IMR-90 (cell line): ENCODE results near the gene ST14.

Experiments
- CEBPB ChIP-seq: IDR thresholded peaks from 2 replicates; pipeline ENCODE4 v1.6.1; 2012; ENCODE audit warnings: low read depth, low read length, improper control_type of control experiment
- CTCF ChIP-seq: conservative IDR thresholded peaks from 2 replicates; pipeline ENCODE4 v1.5.1; 2012; ENCODE audit warnings: mild to moderate bottlenecking, low read depth, low read length, improper control_type of control experiment
- RCOR1 ChIP-seq: IDR thresholded peaks from 2 replicates; pipeline ENCODE4 v1.6.1; 2012; ENCODE audit warnings: mild to moderate bottlenecking, low read length, improper control_type of control experiment; ENCODE audit not compliant: insufficient replicate concordance

DNA sequence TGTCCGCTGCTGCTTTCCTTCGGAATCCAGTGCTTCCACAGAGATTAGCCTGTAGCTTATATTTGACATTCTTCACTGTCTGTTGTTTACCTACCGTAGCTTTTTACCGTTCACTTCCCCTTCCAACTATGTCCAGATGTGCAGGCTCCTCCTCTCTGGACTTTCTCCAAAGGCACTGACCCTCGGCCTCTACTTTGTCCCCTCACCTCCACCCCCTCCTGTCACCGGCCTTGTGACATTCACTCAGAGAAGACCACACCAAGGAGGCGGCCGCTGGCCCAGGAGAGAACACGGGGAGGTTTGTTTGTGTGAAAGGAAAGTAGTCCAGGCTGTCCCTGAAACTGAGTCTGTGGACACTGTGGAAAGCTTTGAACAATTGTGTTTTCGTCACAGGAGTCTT lies 15.4 kb upstream of the ST14 start:
- no peak for TF ChIP-seq RCOR1
- no peak for TF ChIP-seq CTCF
- TF ChIP-seq CEBPB: no peak
